BE2C (cell line): ENCODE results near the gene ATP8A2.

Source experiments
- DNase-seq: peaks from one replicate; pipeline ENCODE4 v3.0.0-alpha.2; 2020
- H3K27me3 ChIP-seq: fragments of 250-450 bp; sonication (Bioruptor Pico); 2 replicates; pipeline ENCODE4 v1.5.1; 2020; ENCODE audit warnings: mild to moderate bottlenecking
- H3K36me3 ChIP-seq: fragments of 250-450 bp; sonication (Bioruptor Pico); 2 replicates; pipeline ENCODE4 v1.5.1; 2020; ENCODE audit warnings: mild to moderate bottlenecking
- H3K4me1 ChIP-seq: fragments of 250-450 bp; sonication (Bioruptor Pico); 2 replicates; pipeline ENCODE4 v1.5.1; 2020
- H3K4me3 ChIP-seq: 2 replicates; pipeline ENCODE4 v1.5.1; 2011; ENCODE audit warnings: low read depth, low read length
- H3K9me3 ChIP-seq: fragments of 250-450 bp; sonication (Bioruptor Pico); 2 replicates; pipeline ENCODE4 v1.5.1; 2020
- TF ChIP-seq, protein P1 (sequence below): IDR thresholded peaks from 2 replicates; pipeline ENCODE4 v1.5.1; 2012; ENCODE audit warnings: mild to moderate bottlenecking, low read depth, low read length

The ATP8A2 gene

DNA sequence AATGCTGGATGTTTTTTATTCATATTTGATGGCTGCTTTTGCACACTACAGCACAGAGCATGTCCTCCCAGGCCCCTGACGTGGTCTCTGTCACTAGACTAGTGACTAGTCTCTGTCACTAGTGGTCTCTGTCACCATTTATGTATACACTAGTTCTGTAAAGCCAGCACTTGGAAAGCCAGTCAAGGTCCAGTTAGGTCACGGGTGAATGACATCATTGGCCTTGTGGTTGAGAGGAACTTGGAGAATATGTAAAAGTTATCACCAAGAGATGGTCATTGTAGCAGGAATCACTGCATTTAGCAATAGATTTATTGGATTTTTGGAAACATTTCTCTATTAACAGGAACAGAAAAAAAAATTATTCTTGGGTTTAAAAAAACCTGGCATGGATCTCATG lies 607.2 kb downstream of the ATP8A2 start:
- no peaks in the 10 kb centered on the region for H3K9me3 ChIP-seq
- H3K36me3 ChIP-seq: no peaks in the 10 kb centered on the region
- H3K27me3 ChIP-seq: no peaks in the 10 kb centered on the region
- TF ChIP-seq, protein P1, sequence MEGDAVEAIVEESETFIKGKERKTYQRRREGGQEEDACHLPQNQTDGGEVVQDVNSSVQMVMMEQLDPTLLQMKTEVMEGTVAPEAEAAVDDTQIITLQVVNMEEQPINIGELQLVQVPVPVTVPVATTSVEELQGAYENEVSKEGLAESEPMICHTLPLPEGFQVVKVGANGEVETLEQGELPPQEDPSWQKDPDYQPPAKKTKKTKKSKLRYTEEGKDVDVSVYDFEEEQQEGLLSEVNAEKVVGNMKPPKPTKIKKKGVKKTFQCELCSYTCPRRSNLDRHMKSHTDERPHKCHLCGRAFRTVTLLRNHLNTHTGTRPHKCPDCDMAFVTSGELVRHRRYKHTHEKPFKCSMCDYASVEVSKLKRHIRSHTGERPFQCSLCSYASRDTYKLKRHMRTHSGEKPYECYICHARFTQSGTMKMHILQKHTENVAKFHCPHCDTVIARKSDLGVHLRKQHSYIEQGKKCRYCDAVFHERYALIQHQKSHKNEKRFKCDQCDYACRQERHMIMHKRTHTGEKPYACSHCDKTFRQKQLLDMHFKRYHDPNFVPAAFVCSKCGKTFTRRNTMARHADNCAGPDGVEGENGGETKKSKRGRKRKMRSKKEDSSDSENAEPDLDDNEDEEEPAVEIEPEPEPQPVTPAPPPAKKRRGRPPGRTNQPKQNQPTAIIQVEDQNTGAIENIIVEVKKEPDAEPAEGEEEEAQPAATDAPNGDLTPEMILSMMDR: no peak
- H3K4me3 ChIP-seq: no peak overlapping the region
- no peaks in the 10 kb centered on the region for H3K4me1 ChIP-seq
- DNase-seq: no peak

- Histone ChIP-seq H3K27me3 (no peaks in the 10 kb centered on the region), H3K36me3 (no peaks in the 10 kb centered on the region), H3K9me3 (no peaks in the 10 kb centered on the region), H3K4me3 (no peak overlapping the region), H3K4me1 (no peaks in the 10 kb centered on the region)
- no peak for DNase-seq
- TF ChIP-seq, protein P1: no peak
These were observed 607.6 kb downstream of the ATP8A2 start for GRCh38 chr13:25979371-25979770.

DNA sequence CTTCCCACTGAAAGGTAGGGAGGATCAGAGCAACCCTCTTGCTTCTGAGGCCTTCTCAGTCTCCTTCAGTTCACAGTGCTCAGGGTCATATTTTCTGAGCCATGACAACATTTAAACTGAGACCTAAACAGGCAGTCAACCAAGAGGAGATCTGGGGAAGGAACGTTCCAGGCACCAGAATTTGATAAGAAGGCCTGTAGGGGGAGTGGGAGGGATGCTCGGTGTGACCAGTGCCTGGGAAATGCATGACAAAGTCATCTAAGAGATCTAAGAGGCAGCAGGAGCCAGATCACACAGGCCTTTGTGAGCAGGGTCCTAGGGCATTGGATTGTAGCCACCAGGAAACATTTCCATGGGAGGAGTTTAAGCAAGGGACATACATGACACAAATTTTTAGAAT lies 608.5 kb downstream of the ATP8A2 start:
- peak; percentile 26 for DNase-seq
- Histone ChIP-seq H3K36me3 (no peaks in the 10 kb centered on the region), H3K9me3 (no peaks in the 10 kb centered on the region), H3K27me3 (no peaks in the 10 kb centered on the region; the same call in 1 of the 2 replicates), H3K4me3 (no peak overlapping the region), H3K4me1 (no peaks in the 10 kb centered on the region)
- TF ChIP-seq, protein P1: peak; percentile 53

- no peaks in the 10 kb centered on the region for H3K36me3 ChIP-seq
- no peaks in the 10 kb centered on the region for H3K4me1 ChIP-seq
- H3K4me3 ChIP-seq: no peak overlapping the region
- TF ChIP-seq, protein P1: no peak
- no peaks in the 10 kb centered on the region for H3K9me3 ChIP-seq
- H3K27me3 ChIP-seq: no peaks in the 10 kb centered on the region; the same call in 1 of the 2 replicates
- DNase-seq: no peak
These were observed 609.3 kb downstream of the ATP8A2 start for GRCh38 chr13:25981060-25981459.

DNA sequence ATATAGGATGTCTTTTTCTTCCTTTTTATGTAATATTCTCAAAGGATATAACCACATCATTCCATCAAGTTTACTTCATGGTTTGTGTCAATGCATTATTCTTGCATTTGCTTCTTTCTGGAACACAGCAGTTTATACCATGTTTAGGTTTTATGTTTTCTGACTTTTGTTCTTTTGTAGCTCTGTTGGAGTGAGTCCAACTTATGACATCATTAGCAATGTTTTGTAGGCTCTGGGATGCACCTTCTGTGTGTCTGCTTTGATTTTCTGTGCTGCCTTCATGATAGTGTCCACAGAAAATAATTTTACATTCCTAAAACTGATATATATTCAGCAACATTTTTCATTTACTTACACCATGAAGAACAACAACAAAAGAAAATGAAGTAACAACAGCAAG lies 611.1 kb downstream of the ATP8A2 start:
- DNase-seq: no peak

DNA sequence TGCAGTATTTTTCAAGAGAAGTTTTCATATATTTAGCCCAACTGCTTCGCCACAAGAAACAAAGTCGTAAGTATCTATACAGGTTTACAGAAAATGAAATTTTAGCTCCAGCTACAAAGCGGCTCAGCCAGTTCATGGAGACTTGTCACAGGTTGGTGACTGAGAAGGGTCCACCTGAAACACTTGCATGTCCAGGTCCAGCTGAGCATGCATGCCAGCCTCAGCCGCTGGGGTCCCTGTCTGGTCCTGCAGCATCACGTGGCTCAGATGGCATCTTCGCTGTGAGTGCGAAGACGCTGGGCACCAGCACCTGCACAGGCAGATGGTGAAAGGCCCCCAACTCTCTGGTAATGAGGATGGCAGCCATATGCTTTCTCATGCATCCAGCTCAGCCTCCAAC lies 616.2 kb downstream of the ATP8A2 start:
- TF ChIP-seq, protein P1: no peak
- Histone ChIP-seq H3K27me3 (no peaks in the 10 kb centered on the region; the same call in 1 of the 2 replicates), H3K4me3 (no peak overlapping the region), H3K4me1 (no peaks in the 10 kb centered on the region), H3K36me3 (no peaks in the 10 kb centered on the region), H3K9me3 (no peaks in the 10 kb centered on the region)
- no peak for DNase-seq

More for the DNA sequence above, 611.1 kb downstream of the ATP8A2 start:
- Histone ChIP-seq H3K27me3 (no peaks in the 10 kb centered on the region; the same call in 1 of the 2 replicates), H3K9me3 (no peaks in the 10 kb centered on the region), H3K36me3 (no peaks in the 10 kb centered on the region), H3K4me1 (no peaks in the 10 kb centered on the region), H3K4me3 (no peak overlapping the region)
- TF ChIP-seq, protein P1: no peak
